Activated T-helper 1 cell treated with anti-CD3 and anti-CD28 coated beads, Interleukin-12 subunit alpha, Interleukin-12 subunit beta, Interleukin-2, Interleukin-4 antibody, amounts not matched to agents 30 ng/mL and 10 ng/mL and 1 ng/mL, durations not matched to agents 14 hours and 24 hours and 36 hours (primary cell): ENCODE results near the gene ARSA. TPM values are rescaled to one million over a fixed set of nuclear protein-coding genes. Genes with fewer than 3 reads are reported as not detected.

ENCODE experiments used
- DNase-seq: peaks from one replicate; pipeline ENCODE4 v3.0.0; 2021; ENCODE audit warnings: low spot score
- H3K27ac Mint-ChIP-seq: one replicate; pipeline ENCODE4 v1.8.0; 2021; ENCODE audit warnings: mild to moderate bottlenecking, mixed read lengths
- H3K27me3 Mint-ChIP-seq: one replicate; pipeline ENCODE4 v1.8.0; 2022; ENCODE audit warnings: mild to moderate bottlenecking, moderate library complexity, mixed read lengths; ENCODE audit not compliant: insufficient read depth
- H3K36me3 Mint-ChIP-seq: one replicate; pipeline ENCODE4 v1.8.0; 2021; ENCODE audit warnings: low read depth, mixed read lengths
- H3K4me1 Mint-ChIP-seq: one replicate; pipeline ENCODE4 v1.8.0; 2021; ENCODE audit warnings: low read depth, mixed read lengths
- H3K4me3 Mint-ChIP-seq: one replicate; pipeline ENCODE4 v1.8.0; 2021; ENCODE audit warnings: mild to moderate bottlenecking, moderate library complexity, mixed read lengths
- H3K9me3 Mint-ChIP-seq: one replicate; pipeline ENCODE4 v1.8.0; 2021; ENCODE audit warnings: mixed read lengths
- intact Hi-C: fragments of 100-400 bp; cut with micrococcal nuclease; formaldehyde crosslinking; loops from one replicate; pipeline ENCODE4 v1.15.1; 2024
- total RNA-seq: library from RNA; stranded (reverse); gene quantifications from 2 replicates; pipeline ENCODE4 v1.2.3, GENCODE V29; 2022

The ARSA gene
- total RNA-seq, 1 donor from 2014 or later: 27.3 TPM

GRCh38 chr22:50583294-50583861, 44.6 kb downstream of the ARSA start:
- Mint-ChIP-seq H3K27me3 (no peaks in the 10 kb centered on the region), H3K4me3 (peak overlapping the region; percentile 94), H3K27ac (peak overlapping the region; percentile 75), H3K9me3 (no peaks in the 10 kb centered on the region), H3K36me3 (peaks cover 11% of the 10 kb centered on the region), H3K4me1 (peaks cover 22% of the 10 kb centered on the region)
- intact Hi-C loops: loop anchor here (2.0 kb wide), 3 partner anchors 45 to 109 kb away; partner anchors contain the start of genes ARSA and SBF1
- DNase-seq: no peak

DNA sequence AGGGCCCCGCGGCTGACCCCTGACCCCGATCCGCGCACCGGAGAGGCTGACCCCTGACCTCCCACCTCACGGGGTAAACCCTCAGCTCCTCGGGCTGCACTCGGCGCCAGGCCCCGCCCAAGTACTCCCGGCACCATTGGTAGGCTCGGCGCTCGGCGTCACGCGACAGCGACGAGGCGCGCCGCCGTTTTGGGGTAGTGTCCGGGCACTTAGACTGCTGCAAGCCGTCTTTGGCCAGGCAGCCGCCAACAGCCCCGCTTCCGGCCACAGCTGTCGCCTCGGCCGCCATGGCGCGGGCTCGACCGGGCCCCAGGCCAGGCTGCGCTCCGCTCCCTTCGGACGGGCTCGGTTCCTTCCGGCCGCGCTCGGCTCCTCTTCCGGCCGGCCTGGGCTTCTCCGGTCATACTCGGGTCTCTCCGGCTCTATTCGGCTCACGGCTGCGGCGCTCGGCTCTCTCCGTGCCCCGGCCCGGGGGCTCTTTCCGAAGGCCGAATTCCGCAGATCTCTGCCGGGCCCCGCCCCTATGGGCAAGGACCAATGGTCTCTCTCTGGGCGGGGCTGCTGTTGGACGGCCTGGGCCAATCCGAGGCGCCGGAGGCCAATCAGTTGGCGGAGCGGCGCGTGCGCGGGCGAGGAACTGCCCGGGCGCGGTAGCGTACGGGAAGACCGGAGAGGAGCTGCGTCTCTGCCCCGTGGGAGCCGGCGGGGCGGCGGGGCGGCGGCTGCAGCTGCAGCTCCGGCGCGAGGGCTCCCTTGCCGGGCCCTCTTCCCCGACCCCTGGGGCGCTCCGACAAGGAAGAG, 45.3 kb downstream of the ARSA start, which contains the start of gene CHKB:
CHKB (minus strand) TSS at position 357 of the 801 bp plus-strand sequence; CDS start at position 289, 68 bp downstream.
- DNase-seq: peak; percentile 100
- Mint-ChIP-seq H3K4me1 (peaks cover 22% of the 10 kb centered on the region), H3K27ac (peak within 1 kb of the TSS; percentile 96), H3K4me3 (peak within 1 kb of the TSS; percentile 94), H3K27me3 (no peaks in the 10 kb centered on the region), H3K36me3 (peaks cover 11% of the 10 kb centered on the region), H3K9me3 (no peaks in the 10 kb centered on the region)
- intact Hi-C loops: loop anchor here (1.0 to 2.0 kb wide), 10 partner anchors 19 to 108 kb away; partner anchors contain the start of genes ARSA, NCAPH2, SBF1 and SCO2

GRCh38 chr22:50581950-50582492, 45.9 kb downstream of the ARSA start:
- Mint-ChIP-seq H3K4me1 (peaks cover 22% of the 10 kb centered on the region), H3K27ac (peak overlapping the region; percentile 83), H3K36me3 (peaks cover 13% of the 10 kb centered on the region), H3K4me3 (peak overlapping the region; percentile 94), H3K9me3 (no peaks in the 10 kb centered on the region), H3K27me3 (no peaks in the 10 kb centered on the region)
- intact Hi-C loops: loop anchor here (1.0 to 2.0 kb wide), 10 partner anchors 19 to 109 kb away; partner anchors contain the start of genes ARSA, NCAPH2, SBF1 and SCO2
- DNase-seq: no peak

DNA sequence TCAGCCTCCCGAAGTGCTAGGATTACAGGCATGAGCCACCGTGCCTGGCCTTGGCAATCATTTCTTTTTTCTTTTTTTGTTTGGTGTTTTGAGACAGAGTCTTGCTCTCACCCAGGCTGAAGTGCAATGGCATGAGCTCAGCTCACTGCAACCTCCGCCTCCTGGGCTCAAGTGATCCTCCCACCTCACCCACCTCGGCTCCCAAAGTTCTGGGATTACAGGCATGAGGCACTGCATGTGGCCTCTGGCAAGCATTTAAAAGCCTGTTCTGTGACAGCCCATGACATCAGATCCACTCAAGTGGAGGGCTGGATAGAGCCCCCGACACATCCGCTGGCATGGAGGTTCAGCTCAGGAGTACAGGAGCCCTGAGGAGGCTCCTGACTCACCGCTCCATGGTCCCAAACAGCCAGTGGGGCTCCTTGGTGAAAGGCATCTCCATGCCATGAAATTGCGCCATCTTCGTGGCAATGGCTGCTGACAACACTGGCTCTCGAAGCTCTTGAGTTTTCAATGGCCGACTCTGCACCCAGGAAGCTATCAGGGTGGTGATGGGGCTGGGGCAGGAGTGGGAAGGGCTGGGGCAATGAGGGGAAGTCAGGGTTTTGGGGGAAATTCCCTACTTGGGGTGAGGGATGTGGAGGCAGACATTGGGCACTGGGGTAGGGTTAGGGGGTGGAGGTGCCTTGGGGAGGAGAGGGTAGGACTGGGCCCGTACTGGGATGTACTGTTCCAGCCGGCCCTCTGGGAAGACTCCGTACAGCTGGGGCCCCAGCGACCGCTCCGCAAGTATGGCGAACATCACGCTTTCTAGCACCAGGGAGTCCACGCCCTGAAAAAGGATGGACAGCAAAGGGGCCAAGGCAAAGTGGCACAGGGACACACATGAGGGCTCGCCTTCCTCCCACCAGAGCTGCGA, 46.7 kb downstream of the ARSA start:
- Mint-ChIP-seq H3K9me3 (no peaks in the 10 kb centered on the region), H3K4me1 (peaks cover 22% of the 10 kb centered on the region), H3K27ac (peak overlapping the region; percentile 83), H3K36me3 (peaks cover 16% of the 10 kb centered on the region), H3K27me3 (no peaks in the 10 kb centered on the region), H3K4me3 (peak overlapping the region; percentile 94)
- intact Hi-C loops: no loop called here
- no peak for DNase-seq

- intact Hi-C loops: no loop called here
- peak overlapping the region; percentile 58 for H3K27ac Mint-ChIP-seq
- H3K9me3 Mint-ChIP-seq: no peaks in the 10 kb centered on the region
- DNase-seq: no peak
- no peaks in the 10 kb centered on the region for H3K27me3 Mint-ChIP-seq
- H3K4me3 Mint-ChIP-seq: peak overlapping the region; percentile 66
- H3K4me1 Mint-ChIP-seq: peaks cover 22% of the 10 kb centered on the region
- H3K36me3 Mint-ChIP-seq: peaks cover 27% of the 10 kb centered on the region
Observed at GRCh38 chr22:50579752-50580151, 48.2 kb downstream of the ARSA start.

DNA sequence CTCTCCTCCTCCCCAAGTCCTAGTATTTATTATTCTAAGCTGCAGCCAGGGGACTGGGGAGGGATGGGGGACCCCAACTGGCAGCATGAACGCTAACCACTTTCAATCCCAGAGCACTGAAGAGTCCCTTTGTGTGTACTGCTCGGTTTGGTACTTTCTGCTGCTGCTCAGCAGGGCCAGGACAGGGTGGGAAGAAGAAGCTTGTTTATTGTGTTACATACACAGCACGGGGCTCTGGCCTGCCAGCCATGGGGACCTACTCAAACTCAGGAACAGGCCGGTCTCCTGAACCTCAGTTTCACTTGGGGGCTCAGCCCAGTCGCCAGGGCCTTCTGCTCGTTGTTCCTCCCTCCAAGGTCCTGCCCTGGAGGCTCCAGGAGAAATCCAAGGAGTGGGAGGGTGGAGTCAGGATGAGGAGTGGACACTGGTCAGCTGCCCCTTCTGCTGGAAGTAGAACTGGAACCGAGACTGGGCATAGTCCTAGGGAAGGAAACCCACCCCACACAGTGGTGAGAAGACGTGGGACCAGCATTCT, 49.1 kb downstream of the ARSA start:
- intact Hi-C loops: no loop called here
- Mint-ChIP-seq H3K27ac (no peak overlapping the region), H3K36me3 (peaks cover 27% of the 10 kb centered on the region), H3K27me3 (no peaks in the 10 kb centered on the region), H3K4me1 (peaks cover 20% of the 10 kb centered on the region), H3K9me3 (no peaks in the 10 kb centered on the region), H3K4me3 (no peak overlapping the region)
- no peak for DNase-seq

DNA sequence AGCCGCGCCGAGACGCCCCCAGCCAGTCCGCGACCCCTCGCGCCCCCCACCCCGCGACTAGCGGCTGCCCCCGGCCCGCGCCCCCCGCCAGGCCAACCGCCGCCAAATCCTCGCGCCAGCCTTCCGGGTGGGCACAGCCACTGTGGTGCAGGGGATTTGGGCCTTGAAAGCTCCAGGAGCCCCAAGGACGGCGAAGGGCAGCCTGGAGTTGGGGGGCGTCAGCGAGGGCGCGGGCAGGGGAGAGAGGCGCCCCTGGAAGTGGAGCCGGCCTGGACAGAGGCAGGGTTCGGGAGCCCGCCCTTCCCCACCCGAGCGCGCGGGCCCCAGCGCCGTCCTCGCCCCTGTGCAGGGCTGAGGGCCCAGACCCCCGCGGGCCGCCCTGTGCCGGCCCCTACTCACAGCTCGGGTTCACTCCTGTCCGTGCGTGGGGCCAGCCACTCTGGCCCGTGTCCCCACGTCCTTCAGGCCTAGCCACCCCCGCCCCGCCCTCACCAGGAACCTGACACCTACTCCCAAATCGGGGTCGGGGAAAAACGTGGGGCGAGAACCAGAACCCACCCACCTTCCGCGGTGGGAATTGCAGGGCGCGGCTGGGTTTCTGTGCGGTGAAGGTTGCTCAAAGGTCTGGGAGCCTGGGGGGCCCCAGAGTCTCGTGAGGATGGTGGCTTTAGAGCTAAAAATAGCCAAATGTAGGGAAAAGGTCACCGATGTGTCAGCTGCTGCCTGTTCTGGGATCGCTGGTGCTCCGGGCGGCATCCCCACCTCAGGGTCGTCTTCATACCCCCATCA, 49.8 kb downstream of the ARSA start, which contains the start of gene CPT1B:
CPT1B (minus strand) TSS at position 441 of the 789 bp plus-strand sequence. CDS start 512 bp downstream, outside the sequence.
- no peak for DNase-seq
- Mint-ChIP-seq H3K27me3 (no peaks in the 10 kb centered on the region), H3K27ac (no peak within 1 kb of the TSS)

DNA sequence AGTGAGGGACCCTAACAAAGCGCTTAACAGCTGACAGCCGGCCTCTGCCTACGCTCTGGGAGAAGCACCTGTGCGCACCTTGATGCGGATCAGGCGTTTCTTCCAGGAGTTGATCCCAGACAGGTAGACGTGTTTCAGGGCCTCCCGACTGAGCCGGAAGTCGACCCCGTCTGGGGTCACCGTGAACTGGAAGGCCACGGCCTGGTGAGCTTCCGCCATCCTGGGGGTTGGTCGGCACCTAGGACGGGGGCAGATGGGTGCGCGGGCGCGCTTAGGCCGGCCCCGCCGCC, 50.3 kb downstream of the ARSA start:
- intact Hi-C loops: no loop called here
- no peaks in the 10 kb centered on the region for H3K27me3 Mint-ChIP-seq
- peaks cover 30% of the 10 kb centered on the region for H3K36me3 Mint-ChIP-seq
- H3K27ac Mint-ChIP-seq: no peak overlapping the region
- H3K9me3 Mint-ChIP-seq: no peaks in the 10 kb centered on the region
- no peak overlapping the region for H3K4me3 Mint-ChIP-seq
- no peak for DNase-seq
- H3K4me1 Mint-ChIP-seq: peaks cover 15% of the 10 kb centered on the region

More for the DNA sequence above, 49.8 kb downstream of the ARSA start, which contains the start of gene CPT1B:
- peaks cover 15% of the 10 kb centered on the region for H3K4me1 Mint-ChIP-seq
- intact Hi-C loops: no loop called here
- peaks cover 27% of the 10 kb centered on the region for H3K36me3 Mint-ChIP-seq
- no peaks in the 10 kb centered on the region for H3K9me3 Mint-ChIP-seq
- no peak within 1 kb of the TSS for H3K4me3 Mint-ChIP-seq

DNA sequence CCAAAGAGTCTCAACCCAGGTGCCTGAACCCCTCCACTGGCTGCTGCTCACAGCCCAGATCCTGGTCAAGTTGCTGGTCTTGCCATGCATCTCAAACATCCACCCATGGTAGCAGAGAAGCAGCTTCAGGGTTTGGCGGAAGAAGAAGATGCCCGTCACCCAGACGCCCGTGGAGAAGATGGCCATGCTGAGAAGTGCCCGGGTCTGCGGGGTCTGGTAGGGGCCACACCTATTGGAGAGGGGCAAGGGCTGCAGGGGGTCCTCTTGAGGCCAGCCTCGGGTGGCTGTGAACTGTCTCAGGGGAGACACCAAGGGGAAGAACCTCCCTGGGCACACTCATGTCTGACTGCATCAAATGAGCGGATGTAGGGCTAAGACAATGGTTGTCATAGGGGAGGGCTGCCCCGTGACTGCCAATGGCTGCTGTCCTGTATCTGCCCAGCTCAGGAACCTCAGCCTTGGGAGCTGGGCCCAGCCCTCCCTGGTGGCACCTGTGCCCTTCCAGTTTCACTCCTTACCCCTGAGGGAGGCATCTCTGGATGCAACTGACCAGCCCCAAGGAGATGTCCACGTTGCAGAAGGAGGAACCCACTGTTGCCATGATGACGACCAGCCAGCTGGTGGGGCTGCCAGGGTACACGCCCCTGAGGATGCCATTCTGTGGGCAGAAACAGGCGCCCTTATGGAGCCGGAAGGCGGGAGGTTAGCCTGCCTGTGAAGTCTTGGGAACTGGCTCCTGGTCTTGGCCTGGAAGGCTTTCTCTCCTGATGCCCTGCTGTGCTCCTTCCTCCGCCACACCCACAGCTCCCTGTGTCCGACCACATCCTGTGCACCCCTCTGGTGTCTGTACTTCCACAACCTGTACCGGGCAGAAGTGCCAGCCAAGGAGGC, 50.9 kb downstream of the ARSA start:
- Mint-ChIP-seq H3K27ac (no peak overlapping the region), H3K36me3 (peaks cover 34% of the 10 kb centered on the region), H3K4me3 (no peak overlapping the region), H3K9me3 (no peaks in the 10 kb centered on the region), H3K27me3 (no peaks in the 10 kb centered on the region), H3K4me1 (peaks cover 15% of the 10 kb centered on the region)
- no peak for DNase-seq
- intact Hi-C loops: no loop called here

- peaks cover 8% of the 10 kb centered on the region for H3K4me1 Mint-ChIP-seq
- H3K36me3 Mint-ChIP-seq: peaks cover 35% of the 10 kb centered on the region
- no peak overlapping the region for H3K27ac Mint-ChIP-seq
- no peaks in the 10 kb centered on the region for H3K9me3 Mint-ChIP-seq
- DNase-seq: no peak
- intact Hi-C loops: no loop called here
- no peak overlapping the region for H3K4me3 Mint-ChIP-seq
- no peaks in the 10 kb centered on the region for H3K27me3 Mint-ChIP-seq
Observed at GRCh38 chr22:50576070-50576469, 51.9 kb downstream of the ARSA start.

DNA sequence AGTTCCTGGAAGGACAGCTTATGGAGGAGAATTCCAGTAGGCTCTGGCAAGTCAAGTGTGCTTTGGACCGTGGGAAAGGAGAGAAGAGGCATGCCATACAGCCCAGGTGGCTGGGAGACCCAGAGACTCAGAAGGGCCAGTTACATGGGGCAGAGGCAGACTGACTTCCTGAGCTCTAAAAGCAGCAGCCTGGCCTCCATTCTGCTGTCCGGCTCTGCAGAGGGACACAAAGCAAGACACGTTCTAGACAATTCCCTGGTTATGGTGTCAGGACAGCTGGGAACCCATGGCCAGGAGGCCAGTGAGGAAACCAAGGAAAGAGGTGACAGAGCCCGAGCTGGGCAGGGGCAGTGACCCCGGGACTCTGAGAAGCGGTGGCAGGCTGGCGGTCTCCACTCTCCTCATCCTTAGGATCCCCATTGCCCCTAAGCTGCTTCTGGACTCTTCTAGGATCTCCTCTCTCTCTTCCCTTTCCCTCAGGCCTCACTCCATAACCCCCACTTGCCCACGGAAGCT, 52.5 kb downstream of the ARSA start:
- Mint-ChIP-seq H3K4me1 (peaks cover 6% of the 10 kb centered on the region), H3K4me3 (no peak overlapping the region), H3K27me3 (no peaks in the 10 kb centered on the region), H3K27ac (no peak overlapping the region), H3K36me3 (peaks cover 37% of the 10 kb centered on the region), H3K9me3 (no peaks in the 10 kb centered on the region)
- DNase-seq: no peak
- intact Hi-C loops: no loop called here
